Neural cell (in vitro differentiated cells): Measurements from ENCODE around the gene HEATR5B. TPM values are rescaled to one million over a fixed set of nuclear protein-coding genes. Genes with fewer than 3 reads are reported as not detected.

ENCODE experiments used
- H2AFZ ChIP-seq: fragments of 200-600, 300-800 bp; sonication (generic), shearing (Covaris generic); 2 replicates; pipeline ENCODE4 v1.6.0; 2014; ENCODE audit warnings: low read depth, mild to moderate bottlenecking, antibody characterized with exemption, low read length, moderate library complexity
- H3F3A ChIP-seq: fragments of 200-600 bp; shearing (Covaris generic); 2 replicates; pipeline ENCODE4 v1.6.1; 2016; ENCODE audit warnings: mild to moderate bottlenecking, moderate library complexity, mixed read lengths, antibody characterized with exemption, low read length; ENCODE audit not compliant: insufficient read depth, poor library complexity, severe bottlenecking
- H3K27ac ChIP-seq: fragments of 200-600, 300-800 bp; sonication (generic), shearing (Covaris generic); 2 replicates; pipeline ENCODE4 v1.5.1; 2014; ENCODE audit warnings: mild to moderate bottlenecking, low read length, moderate library complexity
- H3K27me3 ChIP-seq: fragments of 300-800, 200-600 bp; sonication (generic), shearing (Covaris generic); 2 replicates; pipeline ENCODE4 v1.6.0; 2014; ENCODE audit warnings: mild to moderate bottlenecking, low read depth, low read length, moderate library complexity; ENCODE audit not compliant: insufficient read depth
- H3K36me3 ChIP-seq: fragments of 300-800, 200-600 bp; sonication (generic), shearing (Covaris generic); 2 replicates; pipeline ENCODE4 v1.5.1; 2014; ENCODE audit warnings: mild to moderate bottlenecking, antibody characterized with exemption, low read length, moderate library complexity; ENCODE audit not compliant: insufficient read depth
- H3K4me2 ChIP-seq: fragments of 300-800, 200-600 bp; sonication (generic), shearing (Covaris generic); 2 replicates; pipeline ENCODE4 v1.6.0; 2014; ENCODE audit warnings: mild to moderate bottlenecking, low read length
- H3K4me3 ChIP-seq: fragments of 300-800, 200-600 bp; sonication (generic), shearing (Covaris generic); 2 replicates; pipeline ENCODE4 v1.5.1; 2014; ENCODE audit warnings: mild to moderate bottlenecking, low read length, moderate library complexity
- H3K79me2 ChIP-seq: fragments of 200-600 bp; shearing (Covaris generic); replicated peaks from 2 replicates; pipeline ENCODE4 v1.6.0; 2014; ENCODE audit warnings: mild to moderate bottlenecking, low read length, moderate library complexity; ENCODE audit not compliant: insufficient read depth
- H3K9ac ChIP-seq: fragments of 300-800, 200-600 bp; sonication (generic), shearing (Covaris generic); 2 replicates; pipeline ENCODE4 v1.6.1; 2016; ENCODE audit warnings: mild to moderate bottlenecking, low read length, mixed read lengths
- H3K9me2 ChIP-seq: fragments of 200-600 bp; shearing (Covaris generic); 2 replicates; pipeline ENCODE4 v1.6.1; 2016; ENCODE audit warnings: mild to moderate bottlenecking, low read length, mixed read lengths; ENCODE audit not compliant: insufficient read depth
- H3K9me3 ChIP-seq: fragments of 200-600, 300-800 bp; sonication (generic), shearing (Covaris generic); 2 replicates; pipeline ENCODE4 v1.6.1; 2016; ENCODE audit warnings: mild to moderate bottlenecking, mixed run types, low read length, moderate library complexity, mixed read lengths
- H4K20me1 ChIP-seq: fragments of 200-600 bp; shearing (Covaris generic); 2 replicates; pipeline ENCODE4 v1.6.1; 2016; ENCODE audit warnings: mild to moderate bottlenecking, mixed run types; ENCODE audit not compliant: insufficient read depth
- EP300 ChIP-seq: fragments of 450-650 bp; conservative IDR thresholded peaks from 2 replicates; pipeline ENCODE4 v1.6.1; 2014; ENCODE audit warnings: antibody characterized with exemption, mild to moderate bottlenecking, moderate library complexity; ENCODE audit not compliant: poor library complexity, severe bottlenecking
- EZH2 ChIP-seq: fragments of 200-600, 300-800 bp; shearing (Covaris generic), sonication (generic); IDR thresholded peaks from 2 replicates; pipeline ENCODE4 v1.6.1; 2014; ENCODE audit warnings: antibody characterized with exemption, low read length, borderline replicate concordance, mild to moderate bottlenecking; ENCODE audit not compliant: insufficient read depth, poor library complexity, severe bottlenecking
- MXI1 ChIP-seq: fragments of 450-650 bp; conservative IDR thresholded peaks from 2 replicates; pipeline ENCODE4 v1.6.1; 2014; ENCODE audit warnings: antibody characterized with exemption, mild to moderate bottlenecking; ENCODE audit not compliant: poor library complexity, severe bottlenecking
- POLR2AphosphoS5 ChIP-seq: IDR thresholded peaks from 2 replicates; pipeline ENCODE4 v1.6.1; 2012
- RAD21 ChIP-seq: fragments of 450-650 bp; conservative IDR thresholded peaks from 2 replicates; pipeline ENCODE4 v1.6.1; 2014; ENCODE audit warnings: antibody characterized with exemption, mild to moderate bottlenecking, moderate library complexity
- SMC3 ChIP-seq: fragments of 450-650 bp; conservative IDR thresholded peaks from 2 replicates; pipeline ENCODE4 v1.6.1; 2014; ENCODE audit warnings: antibody characterized with exemption, mild to moderate bottlenecking, moderate library complexity; ENCODE audit not compliant: poor library complexity
- TAF1 ChIP-seq: IDR thresholded peaks from 2 replicates; pipeline ENCODE4 v1.6.1; 2012; ENCODE audit warnings: low read depth
- polyA plus RNA-seq: library from polyadenylated mRNA; depleted of rRNA; stranded (reverse); fragments of >200 nt; gene quantifications from 2 replicates; pipeline ENCODE4 v1.2.3, GENCODE V29; 2014
- TF ChIP-seq, protein P1 (sequence below): fragments of 450-650 bp; IDR thresholded peaks from 2 replicates; pipeline ENCODE4 v1.5.1; 2014; ENCODE audit warnings: antibody characterized with exemption, mild to moderate bottlenecking, moderate library complexity; ENCODE audit not compliant: poor library complexity, severe bottlenecking
- TF ChIP-seq, protein P2 (sequence below): IDR thresholded peaks from 2 replicates; pipeline ENCODE4 v1.6.1; 2012; ENCODE audit warnings: borderline replicate concordance

Gene HEATR5B
- polyA plus RNA-seq, 1 donor from 2014 or later, result 46.0 TPM

DNA sequence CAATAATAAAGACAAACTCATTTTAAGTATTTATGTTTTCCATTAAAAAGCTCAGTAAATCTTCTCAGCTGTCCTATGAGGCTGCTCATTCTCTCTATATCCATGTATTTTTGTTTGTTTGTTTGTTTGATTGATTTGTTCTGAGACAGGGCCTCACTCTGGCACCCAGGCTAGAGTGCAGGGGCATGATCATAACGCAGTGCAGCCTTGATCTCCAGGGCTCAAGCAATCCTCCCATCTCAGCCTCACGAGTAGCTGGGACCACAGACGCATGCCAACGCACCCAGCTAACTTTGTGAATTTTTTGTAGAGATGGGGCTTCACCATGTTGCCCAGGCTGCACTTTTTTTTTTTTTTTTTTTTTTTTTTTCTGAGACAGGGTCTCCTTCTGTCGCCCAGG, 123.4 kb downstream of the HEATR5B start:
- Histone ChIP-seq H4K20me1 (no peaks in the 10 kb centered on the region), H3F3A (no peaks in the 10 kb centered on the region), H3K9me2 (no peaks in the 10 kb centered on the region), H3K27me3 (no peaks in the 10 kb centered on the region), H2AFZ (no peak overlapping the region), H3K4me2 (no peak overlapping the region), H3K36me3 (no peaks in the 10 kb centered on the region), H3K4me3 (no peak overlapping the region), H3K27ac (no peak overlapping the region), H3K9ac (no peak overlapping the region), H3K9me3 (no peaks in the 10 kb centered on the region), H3K79me2 (peaks cover 25% of the 10 kb centered on the region)
- no peak for TF ChIP-seq SMC3
- no peak for TF ChIP-seq MXI1
- TF ChIP-seq, protein P1, sequence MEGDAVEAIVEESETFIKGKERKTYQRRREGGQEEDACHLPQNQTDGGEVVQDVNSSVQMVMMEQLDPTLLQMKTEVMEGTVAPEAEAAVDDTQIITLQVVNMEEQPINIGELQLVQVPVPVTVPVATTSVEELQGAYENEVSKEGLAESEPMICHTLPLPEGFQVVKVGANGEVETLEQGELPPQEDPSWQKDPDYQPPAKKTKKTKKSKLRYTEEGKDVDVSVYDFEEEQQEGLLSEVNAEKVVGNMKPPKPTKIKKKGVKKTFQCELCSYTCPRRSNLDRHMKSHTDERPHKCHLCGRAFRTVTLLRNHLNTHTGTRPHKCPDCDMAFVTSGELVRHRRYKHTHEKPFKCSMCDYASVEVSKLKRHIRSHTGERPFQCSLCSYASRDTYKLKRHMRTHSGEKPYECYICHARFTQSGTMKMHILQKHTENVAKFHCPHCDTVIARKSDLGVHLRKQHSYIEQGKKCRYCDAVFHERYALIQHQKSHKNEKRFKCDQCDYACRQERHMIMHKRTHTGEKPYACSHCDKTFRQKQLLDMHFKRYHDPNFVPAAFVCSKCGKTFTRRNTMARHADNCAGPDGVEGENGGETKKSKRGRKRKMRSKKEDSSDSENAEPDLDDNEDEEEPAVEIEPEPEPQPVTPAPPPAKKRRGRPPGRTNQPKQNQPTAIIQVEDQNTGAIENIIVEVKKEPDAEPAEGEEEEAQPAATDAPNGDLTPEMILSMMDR, result no peak
- TF ChIP-seq EZH2, result no peak
- TF ChIP-seq POLR2AphosphoS5, result no peak
- TF ChIP-seq, protein P2, sequence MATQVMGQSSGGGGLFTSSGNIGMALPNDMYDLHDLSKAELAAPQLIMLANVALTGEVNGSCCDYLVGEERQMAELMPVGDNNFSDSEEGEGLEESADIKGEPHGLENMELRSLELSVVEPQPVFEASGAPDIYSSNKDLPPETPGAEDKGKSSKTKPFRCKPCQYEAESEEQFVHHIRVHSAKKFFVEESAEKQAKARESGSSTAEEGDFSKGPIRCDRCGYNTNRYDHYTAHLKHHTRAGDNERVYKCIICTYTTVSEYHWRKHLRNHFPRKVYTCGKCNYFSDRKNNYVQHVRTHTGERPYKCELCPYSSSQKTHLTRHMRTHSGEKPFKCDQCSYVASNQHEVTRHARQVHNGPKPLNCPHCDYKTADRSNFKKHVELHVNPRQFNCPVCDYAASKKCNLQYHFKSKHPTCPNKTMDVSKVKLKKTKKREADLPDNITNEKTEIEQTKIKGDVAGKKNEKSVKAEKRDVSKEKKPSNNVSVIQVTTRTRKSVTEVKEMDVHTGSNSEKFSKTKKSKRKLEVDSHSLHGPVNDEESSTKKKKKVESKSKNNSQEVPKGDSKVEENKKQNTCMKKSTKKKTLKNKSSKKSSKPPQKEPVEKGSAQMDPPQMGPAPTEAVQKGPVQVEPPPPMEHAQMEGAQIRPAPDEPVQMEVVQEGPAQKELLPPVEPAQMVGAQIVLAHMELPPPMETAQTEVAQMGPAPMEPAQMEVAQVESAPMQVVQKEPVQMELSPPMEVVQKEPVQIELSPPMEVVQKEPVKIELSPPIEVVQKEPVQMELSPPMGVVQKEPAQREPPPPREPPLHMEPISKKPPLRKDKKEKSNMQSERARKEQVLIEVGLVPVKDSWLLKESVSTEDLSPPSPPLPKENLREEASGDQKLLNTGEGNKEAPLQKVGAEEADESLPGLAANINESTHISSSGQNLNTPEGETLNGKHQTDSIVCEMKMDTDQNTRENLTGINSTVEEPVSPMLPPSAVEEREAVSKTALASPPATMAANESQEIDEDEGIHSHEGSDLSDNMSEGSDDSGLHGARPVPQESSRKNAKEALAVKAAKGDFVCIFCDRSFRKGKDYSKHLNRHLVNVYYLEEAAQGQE, result no peak

DNA sequence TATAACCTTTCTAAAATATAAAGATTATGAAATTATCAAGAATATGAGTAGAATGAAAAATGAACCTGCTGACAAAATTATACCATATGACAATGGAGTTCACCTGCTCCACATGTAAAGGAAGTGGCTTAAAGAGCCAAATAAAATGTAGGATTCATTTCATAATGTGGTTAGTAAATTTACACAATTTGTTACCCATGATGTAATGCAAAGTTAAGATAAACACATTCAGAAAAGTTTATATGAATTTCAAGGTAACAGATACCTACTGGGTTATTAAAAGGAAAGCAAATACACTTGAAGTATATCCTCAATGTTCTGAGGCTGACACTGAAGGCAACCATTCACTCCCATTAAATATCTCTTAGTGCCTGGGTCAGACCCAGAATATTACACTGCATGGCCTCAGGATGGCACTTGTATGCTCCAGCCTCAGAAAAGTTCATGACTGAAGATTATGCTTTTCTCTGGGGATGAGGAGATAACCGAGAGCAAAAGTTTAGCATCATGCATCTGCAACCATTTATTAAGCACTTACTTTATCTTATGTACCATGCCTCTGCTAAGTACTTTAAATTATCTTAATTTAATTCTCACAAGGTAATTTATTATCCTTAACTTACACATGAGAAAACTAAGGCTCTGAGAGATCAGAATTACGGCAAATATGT, 124.0 kb downstream of the HEATR5B start:
- TF ChIP-seq MXI1 (no peak), EP300 (no peak), TAF1 (no peak), POLR2AphosphoS5 (no peak), EZH2 (no peak), SMC3 (no peak), RAD21 (no peak)
- TF ChIP-seq, protein P1, result no peak
- TF ChIP-seq, protein P2, result no peak
- Histone ChIP-seq H3K27me3 (no peaks in the 10 kb centered on the region), H3K27ac (no peak overlapping the region), H3K9me2 (no peaks in the 10 kb centered on the region), H3K36me3 (no peaks in the 10 kb centered on the region), H3K9me3 (no peaks in the 10 kb centered on the region), H2AFZ (no peak overlapping the region), H4K20me1 (no peaks in the 10 kb centered on the region), H3F3A (no peaks in the 10 kb centered on the region), H3K4me3 (no peak overlapping the region), H3K79me2 (peaks cover 20% of the 10 kb centered on the region), H3K4me2 (no peak overlapping the region), H3K9ac (no peak overlapping the region)
